HG02571 (cell line): ENCODE results near the gene TULP4.
"Not testable (repeated sequence)": the region's sequence is repeated elsewhere in the genome, so short reads cannot be mapped to it uniquely, and the experiment has no call there.

Experiments used
- ATAC-seq: cut with Tn5 transposase; IDR thresholded peaks from one replicate; pipeline ENCODE4 v1.9.1; 2021; ENCODE audit warnings: mild to moderate bottlenecking, moderate library complexity; ENCODE audit not compliant: unreplicated experiment

TULP4 gene

DNA sequence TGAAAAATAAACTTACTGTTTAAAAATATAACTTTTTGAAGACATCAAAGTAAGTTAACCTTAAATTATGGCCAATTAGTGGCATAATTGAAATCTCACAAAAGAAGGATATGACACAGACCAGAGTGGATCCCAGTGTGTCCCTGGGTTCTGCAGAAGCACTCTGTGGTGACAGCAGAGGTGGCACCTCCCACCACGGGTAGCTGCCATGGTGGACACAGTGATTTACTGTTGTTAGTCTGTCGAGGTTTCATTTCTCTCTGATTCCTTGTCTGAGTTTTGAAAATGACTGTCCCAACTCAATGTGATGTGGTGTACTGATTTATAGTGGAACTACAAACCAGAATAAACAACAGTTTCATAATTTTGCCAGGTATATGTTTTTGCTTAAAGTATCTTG is 76.5 kb downstream of the TULP4 start:
- no peak for ATAC-seq

- ATAC-seq: no peak
Observed at GRCh38 chr6:158389193-158389919, 77.1 kb downstream of the TULP4 start.

GRCh38 chr6:158391276-158391675 is 79.0 kb downstream of the TULP4 start:
- no peak for ATAC-seq

- ATAC-seq: not testable (repeated sequence)
Observed at GRCh38 chr6:158391977-158392376, 79.7 kb downstream of the TULP4 start.

- ATAC-seq: no peak
Observed at GRCh38 chr6:158396136-158396535, 83.9 kb downstream of the TULP4 start.

GRCh38 chr6:158397578-158397977 is 85.3 kb downstream of the TULP4 start:
- ATAC-seq: no peak

- ATAC-seq: no peak
Observed at GRCh38 chr6:158398252-158399024, 86.2 kb downstream of the TULP4 start.

- no peak for ATAC-seq
Observed at GRCh38 chr6:158399040-158399700, 86.9 kb downstream of the TULP4 start.

DNA sequence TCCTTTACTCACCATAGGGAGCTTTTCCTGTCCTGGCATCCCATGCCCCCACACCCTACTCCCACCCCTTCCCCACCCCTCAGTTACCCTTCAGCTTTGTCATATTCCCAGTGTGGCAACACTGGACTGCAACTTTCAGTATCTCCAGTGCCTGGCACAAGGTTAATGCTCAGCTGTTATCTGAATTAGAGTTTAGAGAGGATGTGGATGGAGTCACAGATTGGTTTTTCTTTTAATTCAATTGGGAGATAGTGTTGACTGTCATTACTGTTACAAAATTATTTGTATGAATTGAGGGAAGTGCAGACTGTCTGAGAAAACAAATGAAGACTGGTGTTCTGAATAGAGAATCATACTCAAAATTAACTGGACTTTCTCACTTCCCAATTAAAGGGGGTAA is 89.9 kb downstream of the TULP4 start:
- ATAC-seq: no peak

GRCh38 chr6:158405321-158405831 is 93.1 kb downstream of the TULP4 start:
- not testable (repeated sequence) for ATAC-seq

DNA sequence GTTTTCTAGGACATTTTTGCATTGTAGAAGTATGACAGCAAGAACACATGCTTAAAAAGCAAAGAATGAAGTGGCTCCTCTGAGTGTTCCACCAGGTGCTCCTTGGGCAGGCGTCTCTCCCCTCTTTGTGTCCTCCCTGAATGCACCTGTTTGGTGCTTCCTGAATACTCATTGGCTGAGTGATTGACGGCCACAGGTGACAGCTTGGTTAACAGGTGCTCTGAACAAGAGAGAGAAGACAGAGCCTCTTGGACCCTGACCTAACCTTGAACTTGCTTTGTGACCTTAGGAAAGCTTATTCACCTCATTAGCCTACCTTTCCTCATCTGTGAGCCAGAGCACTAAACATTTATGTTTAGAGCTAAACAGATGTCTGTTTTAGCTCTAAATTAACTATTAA is 93.7 kb downstream of the TULP4 start:
- no peak for ATAC-seq

DNA sequence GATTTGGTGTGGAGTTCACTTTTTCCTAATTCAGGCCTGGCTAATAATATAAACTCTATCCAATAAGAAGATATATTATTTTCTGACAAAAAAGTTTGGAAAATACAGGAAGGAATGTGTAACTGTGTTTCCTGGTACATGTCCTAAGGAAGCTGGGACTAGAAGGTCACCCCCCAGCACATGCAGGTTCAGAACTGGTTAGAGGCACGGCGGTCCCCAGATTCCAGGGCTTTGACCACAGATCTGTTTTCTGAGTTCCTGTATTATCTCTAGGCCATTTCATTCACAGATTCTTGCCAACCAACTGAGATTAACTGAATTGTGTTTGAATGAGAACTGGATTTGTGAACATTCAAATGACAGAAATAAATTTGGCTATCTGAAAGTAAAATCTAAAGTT is 94.5 kb downstream of the TULP4 start:
- no peak for ATAC-seq

DNA sequence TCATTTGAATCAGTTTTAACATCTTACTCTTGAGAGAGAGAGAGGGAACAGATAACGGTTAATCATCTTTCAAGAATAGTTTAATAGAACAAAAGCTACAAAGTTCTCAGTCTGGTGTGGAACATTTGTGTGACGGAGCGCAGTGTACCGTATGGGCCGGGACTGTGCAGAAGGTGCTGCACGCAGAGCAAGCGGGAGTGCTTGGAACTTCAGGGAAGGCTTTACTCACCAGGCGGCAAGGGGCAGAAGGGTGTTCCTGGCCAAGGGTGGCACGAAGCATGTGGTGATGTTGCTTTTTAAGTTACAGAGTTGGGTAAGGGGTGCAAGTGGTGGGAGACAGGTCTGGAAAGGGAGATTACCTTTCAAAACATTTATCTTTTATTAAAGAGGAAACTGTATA is 95.7 kb downstream of the TULP4 start:
- no peak for ATAC-seq

- ATAC-seq: no peak
Observed at GRCh38 chr6:158408552-158409130, 96.4 kb downstream of the TULP4 start.

DNA sequence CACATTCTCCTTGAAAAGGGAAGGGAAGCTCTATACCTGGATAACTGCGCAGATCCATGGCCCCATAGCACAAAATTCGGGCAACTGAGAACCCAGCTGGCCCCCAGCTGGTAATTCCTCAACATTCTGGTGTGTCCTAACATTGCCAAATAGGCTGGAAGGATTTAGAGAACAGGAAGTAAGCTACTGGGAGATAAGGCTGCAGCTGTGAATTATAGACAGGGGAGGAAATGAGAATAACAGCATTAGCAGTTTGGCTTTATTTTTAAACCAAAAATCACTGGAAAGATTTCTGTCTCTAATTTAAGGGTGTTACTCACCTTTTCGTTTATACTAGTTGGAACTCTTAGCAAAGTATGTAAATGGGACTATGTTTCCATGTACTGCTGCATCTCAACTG is 97.2 kb downstream of the TULP4 start:
- ATAC-seq: no peak

DNA sequence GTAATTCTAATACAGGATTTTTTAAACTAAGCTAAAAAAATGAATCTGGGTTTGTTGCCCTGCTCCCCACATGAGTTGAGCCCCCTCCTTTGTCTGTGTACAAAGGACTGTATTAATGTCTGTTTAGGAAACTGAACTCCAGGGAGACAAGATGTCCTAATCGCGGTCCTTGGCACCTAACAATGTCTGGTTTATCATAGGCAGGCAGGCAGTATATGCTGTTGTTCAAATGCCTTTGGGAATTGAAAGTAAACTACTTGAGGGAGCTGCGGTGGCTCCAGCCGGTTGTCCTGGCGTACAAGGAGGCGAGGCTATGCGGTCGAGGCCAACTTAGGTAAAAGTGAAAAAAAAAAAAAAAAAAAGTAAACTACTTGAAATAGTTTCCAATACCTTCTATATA is 98.5 kb downstream of the TULP4 start:
- ATAC-seq: no peak

DNA sequence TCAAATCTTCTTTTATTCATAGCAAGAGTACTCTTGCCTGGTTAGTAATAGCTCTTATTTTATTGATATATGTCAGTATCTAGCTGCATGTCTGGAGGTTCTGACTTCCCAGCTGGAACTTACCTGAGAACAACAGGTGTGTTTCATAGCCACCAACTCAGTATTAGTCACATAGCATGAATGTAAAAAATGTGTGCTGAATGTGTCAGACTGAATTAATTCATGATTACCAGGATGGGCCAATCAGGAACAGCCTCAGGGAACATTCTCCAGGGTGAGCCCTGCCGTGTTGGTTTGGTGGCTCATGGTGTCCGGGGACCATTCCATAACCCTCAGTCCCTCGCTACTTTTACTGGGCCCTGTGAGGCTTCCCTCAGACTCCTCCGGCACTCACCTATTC is 99.7 kb downstream of the TULP4 start:
- no peak for ATAC-seq

DNA sequence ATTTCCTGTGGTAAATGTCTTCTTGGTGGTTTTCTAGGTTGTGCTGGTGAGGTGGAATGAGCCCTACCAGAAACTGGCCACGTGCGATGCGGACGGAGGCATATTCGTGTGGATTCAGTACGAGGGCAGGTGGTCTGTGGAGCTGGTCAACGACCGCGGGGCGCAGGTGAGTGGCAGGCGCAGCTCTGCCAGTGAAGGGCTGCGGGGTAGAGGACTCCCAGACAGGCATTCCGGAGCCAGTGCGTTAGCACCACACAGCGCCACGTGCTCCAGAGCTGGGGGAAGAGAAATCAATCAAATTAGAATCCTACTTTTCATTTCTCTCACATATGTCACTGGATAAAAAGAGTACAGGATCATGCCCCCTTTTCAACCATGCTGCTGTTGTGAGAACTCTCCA is 100.8 kb downstream of the TULP4 start:
- no peak for ATAC-seq

DNA sequence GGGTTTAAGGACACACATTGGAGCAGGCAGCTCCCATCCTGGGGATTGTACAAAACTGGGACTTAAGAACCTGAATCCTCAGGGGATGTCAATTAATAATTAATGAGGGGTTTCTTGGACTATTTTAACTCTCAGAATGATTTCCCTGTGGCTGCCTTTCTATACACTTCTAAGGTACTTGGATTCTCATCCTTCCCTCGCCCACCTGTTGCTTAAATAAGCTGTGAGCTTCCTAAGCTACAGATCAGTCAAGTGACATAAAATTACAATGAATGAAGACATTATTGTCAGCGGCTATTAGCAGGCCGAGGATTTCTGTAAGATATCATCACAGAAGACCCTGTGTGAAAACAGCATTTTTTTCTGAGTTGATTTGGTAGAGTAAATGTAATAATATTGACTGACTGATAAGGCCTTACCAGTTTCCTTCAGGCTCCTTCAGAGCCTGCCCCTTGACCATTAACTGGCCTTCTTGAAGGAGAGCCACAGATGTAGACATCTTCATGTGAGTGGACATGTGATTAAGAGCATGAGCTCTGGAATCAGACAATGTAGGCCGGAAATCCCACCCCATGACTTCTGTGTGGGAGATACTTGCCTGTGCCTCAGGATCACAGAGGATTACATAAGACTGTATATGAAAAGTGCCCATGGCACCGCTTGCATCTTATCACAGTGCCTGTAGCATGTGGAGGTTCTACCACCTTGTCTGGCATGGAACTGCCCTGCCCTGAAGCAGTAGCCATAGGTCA is 101.7 kb downstream of the TULP4 start:
- no peak for ATAC-seq

DNA sequence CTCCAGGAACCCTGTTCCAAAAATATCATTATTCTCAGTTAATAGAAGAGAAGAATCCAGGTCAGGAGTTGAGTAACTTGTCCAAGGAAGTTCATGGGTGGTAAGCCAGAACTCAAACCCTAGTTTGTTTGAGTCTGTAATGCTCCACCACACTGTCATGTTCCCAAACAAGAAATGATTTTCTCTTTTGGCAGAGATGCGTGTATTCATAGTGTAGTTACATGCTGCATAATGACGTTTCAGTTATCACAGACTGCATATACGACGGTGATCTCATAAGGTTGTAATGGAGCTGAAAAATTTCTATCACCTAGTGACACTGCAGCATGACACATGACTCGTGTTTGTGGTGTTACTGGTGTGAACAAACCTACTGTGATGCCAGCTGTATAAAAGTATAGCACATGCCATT is 102.6 kb downstream of the TULP4 start:
- no peak for ATAC-seq

- ATAC-seq: no peak
Observed at GRCh38 chr6:158415666-158416065, 103.4 kb downstream of the TULP4 start.
